AG10803 (cell line): ENCODE data around the gene TXNDC8.

Experiments
- DNase-seq: peaks from one replicate; pipeline ENCODE4 v3.0.0; 2010; ENCODE audit warnings: low read depth
- H3K4me3 ChIP-seq: 2 replicates; pipeline ENCODE4 v1.5.1; 2011; ENCODE audit warnings: mild to moderate bottlenecking, low read length, control low read depth
- CTCF ChIP-seq: conservative IDR thresholded peaks from 2 replicates; pipeline ENCODE4 v1.5.1; 2011; ENCODE audit warnings: mild to moderate bottlenecking, low read length, control low read depth, inconsistent platforms

TXNDC8 gene

GRCh38 chr9:110266795-110267194 is 70.9 kb downstream of the TXNDC8 start:
- no peak for TF ChIP-seq CTCF
- no peak for DNase-seq
- H3K4me3 ChIP-seq, result no peak overlapping the region

- peak; percentile 68 for DNase-seq
- H3K4me3 ChIP-seq, result no peak overlapping the region
- no peak for TF ChIP-seq CTCF
Measured at GRCh38 chr9:110261632-110262031, 76.0 kb downstream of the TXNDC8 start.

GRCh38 chr9:110260911-110261310 is 76.8 kb downstream of the TXNDC8 start:
- no peak for TF ChIP-seq CTCF
- DNase-seq, result peak; percentile 67
- H3K4me3 ChIP-seq, result peak overlapping the region; percentile 47

- no peak overlapping the region for H3K4me3 ChIP-seq
- no peak for DNase-seq
- TF ChIP-seq CTCF, result no peak
Measured at GRCh38 chr9:110259566-110259965, 78.1 kb downstream of the TXNDC8 start.

GRCh38 chr9:110258690-110259091 is 79.0 kb downstream of the TXNDC8 start:
- H3K4me3 ChIP-seq, result no peak overlapping the region
- TF ChIP-seq CTCF, result no peak
- DNase-seq, result no peak

GRCh38 chr9:110257956-110258355 is 79.7 kb downstream of the TXNDC8 start:
- no peak for TF ChIP-seq CTCF
- no peak for DNase-seq
- peak overlapping the region; percentile 87 for H3K4me3 ChIP-seq

GRCh38 chr9:110257097-110257841 is 80.4 kb downstream of the TXNDC8 start:
- peak overlapping the region; percentile 87 for H3K4me3 ChIP-seq
- DNase-seq, result peak; percentile 23
- TF ChIP-seq CTCF, result no peak
